ENCODE results near the gene COL23A1. TPM values are rescaled to one million over a fixed set of nuclear protein-coding genes. Genes with fewer than 3 reads are reported as not detected.

Gene COL23A1
- total and polyA plus RNA-seq, 2 of the 13 experiments (the other 11 are each of a cell fraction or from before 2014, with no cell fraction given), result not detected

GRCh38 chr5:178433273-178433775, 156.9 kb downstream of the COL23A1 start:
- Histone ChIP-seq H3K4me3 (replicated peaks in 1 of 3; ENCODE audit: insufficient read depth in 1 of 3, low read depth in 2 of 3, low read length in 3 of 3) (no peak overlapping the region), H3K27ac (ENCODE audit: extremely low read length, insufficient read depth, low read length) (no peak overlapping the region), H3K9me3 (ENCODE audit: low read length) (no peaks in the 10 kb centered on the region), H3K9ac (ENCODE audit: insufficient read depth, low read depth, low read length) (no peak overlapping the region), H2AFZ (ENCODE audit: low read length) (no peak overlapping the region), H3K36me3 (replicated peaks in 1 of 2; ENCODE audit: control insufficient read depth in 1 of 2, insufficient read depth in 2 of 2, low read length in 2 of 2) (no peaks in the 10 kb centered on the region), H3K4me1 (ENCODE audit: insufficient read depth, low read length) (0 out of 2 replicates have a peak, but pooled peaks cover 8% of the 10 kb centered on the region), H4K20me1 (ENCODE audit: insufficient read depth, low read length) (no peaks in the 10 kb centered on the region), H3K27me3 (ENCODE audit: control insufficient read depth in 1 of 2, insufficient read depth in 2 of 2, low read length in 2 of 2) (peaks cover 0 to 14% of the 10 kb centered on the region in 2 experiments; a peak in 2 of 5 replicates), H3K4me2 (ENCODE audit: low read depth, low read length) (no peak overlapping the region), H3K79me2 (ENCODE audit: insufficient read depth, low read length) (no peaks in the 10 kb centered on the region)
- no peak for DNase-seq (ENCODE audit: low spot score)
- 21% methylated on average over 6 of the region's 7 CpGs for WGBS (ENCODE audit: low lambda C conversion rate)
- in situ Hi-C loops (cut with HindIII; ENCODE audit: extremely low pct_ligation_motif_present, low pct_unique_long_range_greater_than_20kb), result no loop called here
- no peak for FAIRE-seq
- ATAC-seq, result no peak
- intact Hi-C loops (cut with micrococcal nuclease; ENCODE audit: unreplicated experiment), result no loop called here
- CTCF ChIA-PET (ENCODE audit: low intra/inter-chr PET ratio, low total read pairs), result no interaction called here
- POLR2A ChIA-PET, result no interaction called here
- no TSS peak for BruUV-seq (replicated peaks)
- TF ChIP-seq EP300 (IDR thresholded peaks at IDR 0.05; ENCODE audit: low read depth in 2 of 2, low read length in 2 of 2) (no peak), EP300 (CRISPR knock-in tag; IDR thresholded peaks at IDR 0.05; ENCODE audit: borderline replicate concordance) (no peak), SRSF9 (IDR thresholded peaks at IDR 0.05; ENCODE audit: borderline replicate concordance, insufficient read depth, low read depth, low read length, poor library complexity, severe bottlenecking) (no peak), ZBTB2 (CRISPR knock-in tag; IDR thresholded peaks at IDR 0.05; ENCODE audit: low read depth) (no peak), CERS6 (CRISPR knock-in tag; IDR thresholded peaks at IDR 0.05) (no peak), TCF12 (IDR thresholded peaks at IDR 0.05) (no peak), TCF12 (CRISPR knock-in tag; IDR thresholded peaks at IDR 0.05) (no peak), ZBTB34 (CRISPR knock-in tag; IDR thresholded peaks at IDR 0.05) (no peak), KMT2B (CRISPR knock-in tag; IDR thresholded peaks at IDR 0.05) (no peak), ARNT (IDR thresholded peaks at IDR 0.05) (no peak), TFE3 (CRISPR knock-in tag; IDR thresholded peaks at IDR 0.05) (no peak), ASH2L (IDR thresholded peaks at IDR 0.05; ENCODE audit: insufficient read length, low read depth, low read length) (no peak), NFYB (CRISPR knock-in tag; IDR thresholded peaks at IDR 0.05) (no peak), NFIB (CRISPR knock-in tag; IDR thresholded peaks at IDR 0.05; ENCODE audit: borderline replicate concordance) (no peak), HBP1 (CRISPR knock-in tag; IDR thresholded peaks at IDR 0.05; ENCODE audit: low read depth) (no peak), ATF2 (CRISPR knock-in tag; IDR thresholded peaks at IDR 0.05) (no peak)
